Neuronal stem cell (in vitro differentiated cells): Measurements from ENCODE around the gene ANKIB1.

Experiments used
- DNase-seq: peaks from one replicate; pipeline ENCODE4 v3.0.0-alpha.2; 2013; ENCODE audit warnings: low spot score
- H2AFZ ChIP-seq: one replicate; pipeline ENCODE4 v1.6.1; 2013; ENCODE audit warnings: mild to moderate bottlenecking, low read length, inconsistent platforms
- H2AK5ac ChIP-seq: 2 replicates; pipeline ENCODE4 v1.6.1; 2013; ENCODE audit warnings: low read depth, mild to moderate bottlenecking, inconsistent platforms, low read length, moderate library complexity, mixed read lengths
- H2BK120ac ChIP-seq: 2 replicates; pipeline ENCODE4 v1.6.1; 2013; ENCODE audit warnings: low read depth, mild to moderate bottlenecking, inconsistent platforms, low read length, moderate library complexity, mixed read lengths
- H2BK12ac ChIP-seq: one replicate; pipeline ENCODE4 v1.6.1; 2013; ENCODE audit warnings: low read length, inconsistent platforms
- H2BK15ac ChIP-seq: 2 replicates; pipeline ENCODE4 v1.6.1; 2013; ENCODE audit warnings: mild to moderate bottlenecking, low read length, inconsistent platforms, mixed read lengths
- H2BK5ac ChIP-seq: one replicate; pipeline ENCODE4 v1.6.1; 2013; ENCODE audit warnings: inconsistent platforms, mild to moderate bottlenecking, low read length, moderate library complexity
- H3K14ac ChIP-seq: one replicate; pipeline ENCODE4 v1.6.1; 2013; ENCODE audit warnings: low read length, inconsistent platforms
- H3K18ac ChIP-seq: 2 replicates; pipeline ENCODE4 v1.6.1; 2013; ENCODE audit warnings: low read length, inconsistent platforms
- H3K23ac ChIP-seq: 2 replicates; pipeline ENCODE4 v1.6.1; 2013; ENCODE audit warnings: low read depth, mild to moderate bottlenecking, mixed read lengths, low read length, inconsistent platforms; ENCODE audit not compliant: poor library complexity
- H3K27ac ChIP-seq: replicated peaks from 3 replicates; pipeline ENCODE4 v1.5.1; 2013; ENCODE audit warnings: low read length, inconsistent platforms
- H3K27me3 ChIP-seq, 3 experiments: 2 replicates each; pipeline ENCODE4 v1.6.1; 2013; ENCODE audit warnings: low read length in 3 of 3, mild to moderate bottlenecking in 2 of 3, inconsistent platforms in 1 of 3, low read depth in 1 of 3, mixed read lengths in 1 of 3, moderate library complexity in 1 of 3; ENCODE audit not compliant: control insufficient read depth in 3 of 3, insufficient read depth in 3 of 3
- H3K36me3 ChIP-seq, 2 donors: replicated peaks in 1 of 2; 2 replicates each; pipeline ENCODE4 v1.6.1; 2013; ENCODE audit warnings: low read length in 2 of 2; ENCODE audit not compliant: control insufficient read depth in 2 of 2, insufficient read depth in 2 of 2
- H3K4ac ChIP-seq: 2 replicates; pipeline ENCODE4 v1.6.1; 2013; ENCODE audit warnings: inconsistent platforms, mild to moderate bottlenecking, low read length, moderate library complexity
- H3K4me1 ChIP-seq, 2 donors: 1 replicate in 1 of 2; 2 replicates in 1 of 2; pipeline ENCODE4 v1.6.1; 2013; ENCODE audit warnings: low read length in 2 of 2, low read depth in 1 of 2; ENCODE audit not compliant: control insufficient read depth in 2 of 2, insufficient read depth in 1 of 2
- H3K4me2 ChIP-seq: one replicate; pipeline ENCODE4 v1.6.1; 2013; ENCODE audit warnings: mild to moderate bottlenecking, low read length, inconsistent platforms; ENCODE audit not compliant: insufficient read depth, poor library complexity, severe bottlenecking
- H3K4me3 ChIP-seq, 2 donors: 2 replicates each; pipeline ENCODE4 v1.5.1; 2013; ENCODE audit warnings: low read length in 2 of 2, mild to moderate bottlenecking in 2 of 2, inconsistent platforms in 1 of 2, moderate library complexity in 1 of 2
- H3K79me1 ChIP-seq: one replicate; pipeline ENCODE4 v1.6.1; 2013; ENCODE audit warnings: low read depth, mild to moderate bottlenecking, inconsistent platforms, low read length, moderate library complexity
- H3K9ac ChIP-seq: one replicate; pipeline ENCODE4 v1.6.1; 2013; ENCODE audit warnings: mild to moderate bottlenecking, low read depth, low read length, inconsistent platforms; ENCODE audit not compliant: poor library complexity
- H3K9me3 ChIP-seq, 2 donors: replicated peaks in 1 of 2; 2 replicates each; pipeline versions ENCODE3 to v1.6.1; 2013; ENCODE audit warnings: low read length in 2 of 2, mild to moderate bottlenecking in 2 of 2, inconsistent platforms in 1 of 2, low read depth in 1 of 2, mixed read lengths in 1 of 2, moderate library complexity in 1 of 2; ENCODE audit not compliant: control insufficient read depth in 2 of 2, insufficient read depth in 1 of 2
- H4K8ac ChIP-seq: one replicate; pipeline ENCODE4 v1.6.1; 2013; ENCODE audit warnings: low read depth, mild to moderate bottlenecking, inconsistent platforms, low read length, moderate library complexity
- H4K91ac ChIP-seq: one replicate; pipeline ENCODE4 v1.6.1; 2013; ENCODE audit warnings: low read length, low read depth, mild to moderate bottlenecking, inconsistent platforms; ENCODE audit not compliant: poor library complexity
- WGBS, 2 donors: extraction: QIAGEN DNeasy Blood & Tissue Kit; methylation state at CpG; one replicate each; pipeline ENCODE4 v1.1.7; 2013; ENCODE audit warnings: missing lambda C conversion rate in 2 of 2, mixed read lengths in 1 of 2; ENCODE audit not compliant: insufficient read length in 2 of 2, insufficient replicate concordance in 1 of 2; ENCODE audit errors: extremely low coverage in 2 of 2; 5-methylcytosine and 5-hydroxymethylcytosine counted together

Gene ANKIB1

DNA sequence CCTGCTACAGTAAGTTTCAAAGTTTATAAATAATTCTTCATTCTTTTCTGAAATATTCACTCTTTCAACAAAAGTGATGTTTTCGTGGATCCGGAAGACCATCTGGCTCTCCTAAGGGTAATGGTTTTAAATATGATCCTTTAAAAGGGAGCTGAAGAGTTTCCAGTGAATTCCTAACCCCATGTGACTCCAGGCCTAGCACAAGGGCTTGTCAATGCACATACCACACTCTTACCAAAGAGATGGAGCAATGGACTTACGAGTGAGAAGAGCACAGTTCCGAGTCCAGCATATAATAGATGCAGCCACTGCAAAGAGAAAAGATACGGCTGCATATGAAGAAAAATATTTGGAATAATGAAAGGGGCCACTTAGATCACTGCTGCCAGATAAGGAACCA, 169.5 kb downstream of the ANKIB1 start:
- no CpG with 5 or more reads among the region's 5 CpGs for WGBS, 2 donors
- no peak overlapping the region for H3K4me3 ChIP-seq
- no peak overlapping the region for H3K23ac ChIP-seq
- H2AFZ ChIP-seq = peak overlapping the region; percentile 61
- no peak overlapping the region for H2BK15ac ChIP-seq
- no peak overlapping the region for H3K4ac ChIP-seq
- no peak overlapping the region for H2BK12ac ChIP-seq
- H4K91ac ChIP-seq = no peak overlapping the region
- H3K27me3 ChIP-seq = no peaks in the 10 kb centered on the region
- peaks cover 0 to 5% of the 10 kb centered on the region in 2 donors for H3K4me1 ChIP-seq
- DNase-seq = no peak
- H2AK5ac ChIP-seq = no peak overlapping the region
- H4K8ac ChIP-seq = no peak overlapping the region
- no peaks in the 10 kb centered on the region for H3K36me3 ChIP-seq
- no peaks in the 10 kb centered on the region for H3K79me1 ChIP-seq
- H2BK5ac ChIP-seq = no peak overlapping the region
- no peak overlapping the region for H3K4me2 ChIP-seq
- H2BK120ac ChIP-seq = no peak overlapping the region
- no peak overlapping the region for H3K27ac ChIP-seq
- H3K9me3 ChIP-seq = no peaks in the 10 kb centered on the region
- no peak overlapping the region for H3K18ac ChIP-seq
- H3K9ac ChIP-seq = no peak overlapping the region
- no peak overlapping the region for H3K14ac ChIP-seq

DNA sequence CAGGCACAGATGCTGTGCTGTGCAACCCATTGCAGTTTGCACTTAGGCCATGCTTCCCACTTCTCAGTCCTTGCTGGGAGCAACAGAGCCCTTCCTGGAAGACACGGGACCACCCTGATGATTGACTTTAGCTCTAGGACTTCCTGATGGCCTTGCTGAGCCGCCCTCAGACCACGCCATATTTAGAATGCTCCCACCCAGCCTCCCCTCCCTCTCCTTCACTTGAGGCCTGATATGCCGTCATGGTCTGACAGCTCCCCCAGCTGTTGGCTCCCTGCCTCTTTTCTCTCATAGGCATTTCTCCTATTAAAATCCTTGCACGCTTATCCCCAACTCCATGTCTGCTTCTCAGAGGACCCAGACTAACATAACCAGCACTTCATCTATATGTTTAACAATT, 172.1 kb downstream of the ANKIB1 start:
- DNase-seq = no peak
- no peak overlapping the region for H3K9ac ChIP-seq

DNA sequence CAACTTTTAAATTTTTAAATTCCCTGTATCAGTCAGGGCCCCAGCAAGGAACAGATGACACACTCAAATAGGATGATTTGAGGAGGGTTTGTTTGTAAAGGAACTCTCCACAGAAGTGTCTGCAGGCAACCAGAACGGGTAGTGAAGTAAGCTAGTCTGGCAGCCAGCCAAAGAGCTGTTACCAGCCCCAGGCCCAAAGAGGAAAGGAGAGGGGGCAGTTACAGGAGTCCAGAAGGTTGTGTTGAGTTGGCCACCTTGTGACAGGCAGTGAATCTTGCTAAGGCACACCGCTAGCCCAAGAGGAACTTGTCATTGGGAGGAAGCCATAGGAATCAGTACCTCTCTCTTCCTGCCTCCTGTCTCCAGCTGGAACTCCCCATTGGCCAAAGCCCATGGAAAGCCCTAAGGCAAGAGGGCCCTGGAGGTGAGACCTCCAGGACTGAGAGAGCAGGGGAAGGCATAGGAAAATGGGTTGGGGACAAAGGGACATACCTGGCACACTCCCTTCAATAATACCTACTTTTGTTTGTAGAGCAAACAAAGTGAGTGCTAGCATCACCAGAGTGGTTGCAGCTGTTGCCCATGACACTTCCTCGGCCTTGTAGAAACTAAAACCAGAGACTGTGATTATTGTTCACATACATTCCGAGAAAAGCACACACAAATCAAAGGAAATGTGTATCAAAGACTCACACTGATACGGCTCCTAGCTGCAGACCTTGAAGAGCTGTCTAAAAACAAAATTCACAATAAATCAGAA, 176.1 kb downstream of the ANKIB1 start:
- Histone ChIP-seq H3K9ac (no peak overlapping the region), H3K36me3 (no peaks in the 10 kb centered on the region), H4K91ac (no peak overlapping the region), H2BK5ac (no peak overlapping the region), H4K8ac (no peak overlapping the region), H3K27ac (no peak overlapping the region), H3K27me3 (peaks cover 0 to 3% (median 0%) of the 10 kb centered on the region in 3 experiments), H3K23ac (no peak overlapping the region), H3K9me3 (peaks cover 0 to 3% of the 10 kb centered on the region in 2 donors), H3K4me2 (no peak overlapping the region), H2BK120ac (no peak overlapping the region), H3K14ac (no peak overlapping the region), H3K4me1 (peaks cover 3% of the 10 kb centered on the region in 2 donors), H2BK12ac (no peak overlapping the region), H2AFZ (peak overlapping the region; percentile 53), H3K79me1 (no peaks in the 10 kb centered on the region), H3K4ac (no peak overlapping the region), H2AK5ac (no peak overlapping the region), H3K18ac (no peak overlapping the region), H3K4me3 (no peak overlapping the region), H2BK15ac (peak overlapping the region; percentile 16)
- DNase-seq = no peak
- no CpG with 5 or more reads among the region's 5 CpGs for WGBS, 2 donors

More for the DNA sequence above, 172.1 kb downstream of the ANKIB1 start:
- Histone ChIP-seq H3K4ac (no peak overlapping the region), H3K23ac (no peak overlapping the region), H2BK15ac (no peak overlapping the region), H3K4me2 (no peak overlapping the region), H2BK12ac (no peak overlapping the region), H2BK120ac (no peak overlapping the region), H3K27me3 (no peaks in the 10 kb centered on the region), H3K4me3 (no peak overlapping the region), H3K9me3 (no peaks in the 10 kb centered on the region), H2AFZ (peak overlapping the region; percentile 39), H3K27ac (no peak overlapping the region), H3K4me1 (peaks cover 0 to 5% of the 10 kb centered on the region in 2 donors), H3K79me1 (no peaks in the 10 kb centered on the region), H3K14ac (no peak overlapping the region), H4K8ac (no peak overlapping the region), H2AK5ac (no peak overlapping the region), H3K36me3 (no peaks in the 10 kb centered on the region), H4K91ac (no peak overlapping the region), H2BK5ac (no peak overlapping the region), H3K18ac (no peak overlapping the region)
- no CpG with 5 or more reads among the region's 5 CpGs for WGBS, 2 donors

DNA sequence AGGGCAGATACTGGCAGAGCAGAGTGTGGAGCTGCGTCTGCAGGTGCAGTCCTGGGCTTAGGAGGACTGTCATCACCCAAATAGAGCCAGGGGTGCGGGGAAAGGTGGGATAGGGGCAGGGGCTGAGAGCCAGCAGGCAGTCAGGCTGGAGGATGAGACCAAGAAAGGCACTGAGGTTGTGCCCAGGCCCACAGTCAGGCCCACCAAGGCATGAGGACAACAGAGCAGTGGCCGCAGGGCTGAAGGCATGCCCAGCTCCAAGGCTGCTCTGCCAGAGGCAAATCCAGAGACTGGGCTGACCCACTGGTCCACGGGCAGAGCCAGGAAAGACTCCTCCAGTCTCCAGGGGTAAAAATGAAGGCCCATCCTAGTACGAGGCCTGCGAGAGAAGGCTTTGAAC, 177.2 kb downstream of the ANKIB1 start:
- no peak for DNase-seq
- H3K4me1 ChIP-seq = peaks cover 3% of the 10 kb centered on the region in 2 donors
- no peak overlapping the region for H3K27ac ChIP-seq
- peak overlapping the region; percentile 85 for H2BK12ac ChIP-seq
- no peaks in the 10 kb centered on the region for H3K36me3 ChIP-seq
- no peak overlapping the region for H2BK5ac ChIP-seq
- no peak overlapping the region for H3K9ac ChIP-seq
- no CpG with 5 or more reads among the region's 6 CpGs for WGBS, 2 donors
- no peak overlapping the region for H2AK5ac ChIP-seq
- peaks cover 0 to 3% (median 0%) of the 10 kb centered on the region in 3 experiments for H3K27me3 ChIP-seq
- no peak overlapping the region for H3K4me3 ChIP-seq
- H2BK15ac ChIP-seq = peak overlapping the region; percentile 77
- H2AFZ ChIP-seq = peak overlapping the region; percentile 96
- no peak overlapping the region for H3K4ac ChIP-seq
- no peak overlapping the region for H3K14ac ChIP-seq
- H2BK120ac ChIP-seq = no peak overlapping the region
- no peak overlapping the region for H3K4me2 ChIP-seq
- H3K18ac ChIP-seq = peak overlapping the region; percentile 45
- peaks cover 0 to 3% of the 10 kb centered on the region in 2 donors for H3K9me3 ChIP-seq
- no peak overlapping the region for H3K23ac ChIP-seq
- H4K91ac ChIP-seq = no peak overlapping the region
- H4K8ac ChIP-seq = no peak overlapping the region
- no peaks in the 10 kb centered on the region for H3K79me1 ChIP-seq
